Endodermal cell (in vitro differentiated cells): ENCODE results near the gene FOXP4. TPM values are rescaled to one million over a fixed set of nuclear protein-coding genes. Genes with fewer than 3 reads are reported as not detected.

ENCODE experiments used
- DNase-seq: peaks from one replicate; pipeline ENCODE4 v3.0.0-alpha.2; 2017
- H3K27ac ChIP-seq: 2 replicates; pipeline ENCODE4 v1.5.1; 2013; ENCODE audit warnings: mild to moderate bottlenecking, low read depth, low read length, moderate library complexity
- H3K27me3 ChIP-seq: 2 replicates; pipeline ENCODE4 v1.6.1; 2013; ENCODE audit warnings: mild to moderate bottlenecking, low read length, moderate library complexity; ENCODE audit not compliant: insufficient read depth, control insufficient read depth, poor library complexity, severe bottlenecking
- H3K36me3 ChIP-seq: 2 replicates; pipeline ENCODE4 v1.7.0; 2013; ENCODE audit warnings: mild to moderate bottlenecking, low read length, moderate library complexity; ENCODE audit not compliant: control insufficient read depth, insufficient read depth
- H3K4me1 ChIP-seq: one replicate; pipeline ENCODE4 v1.7.0; 2013; ENCODE audit warnings: low read length; ENCODE audit not compliant: control insufficient read depth, insufficient read depth
- H3K4me3 ChIP-seq: 2 replicates; pipeline ENCODE4 v1.5.1; 2013; ENCODE audit warnings: mild to moderate bottlenecking, low read length, moderate library complexity
- H3K9ac ChIP-seq: 2 replicates; pipeline ENCODE4 v1.6.1; 2013; ENCODE audit warnings: mild to moderate bottlenecking, low read length, moderate library complexity; ENCODE audit not compliant: poor library complexity, severe bottlenecking; ENCODE audit errors: extremely low read depth
- H3K9me3 ChIP-seq: 2 replicates; pipeline ENCODE4 v1.6.1; 2013; ENCODE audit warnings: mild to moderate bottlenecking, low read length, moderate library complexity; ENCODE audit not compliant: control insufficient read depth
- H3K27ac Mint-ChIP-seq: 2 replicates; pipeline ENCODE4 v1.8.0; 2020; ENCODE audit warnings: mixed read lengths
- H3K27me3 Mint-ChIP-seq: 2 replicates; pipeline ENCODE4 v1.8.0; 2021; ENCODE audit warnings: mild to moderate bottlenecking, mixed read lengths; ENCODE audit not compliant: insufficient read depth
- H3K36me3 Mint-ChIP-seq: 2 replicates; pipeline ENCODE4 v1.8.0; 2020; ENCODE audit warnings: low read depth, mixed read lengths
- H3K4me1 Mint-ChIP-seq: 2 replicates; pipeline ENCODE4 v1.8.0; 2020; ENCODE audit warnings: mixed read lengths
- H3K4me3 Mint-ChIP-seq: 2 replicates; pipeline ENCODE4 v1.8.0; 2020; ENCODE audit warnings: mild to moderate bottlenecking, moderate library complexity, mixed read lengths
- H3K9me3 Mint-ChIP-seq: 2 replicates; pipeline ENCODE4 v1.8.0; 2020; ENCODE audit warnings: mild to moderate bottlenecking, mixed read lengths
- CTCF ChIP-seq: fragments of 200-600 bp; sonication (generic); conservative IDR thresholded peaks from 2 replicates; pipeline ENCODE4 v1.5.0; 2021; ENCODE audit warnings: antibody characterized with exemption, mild to moderate bottlenecking
- WGBS, 2 experiments: methylation state at CpG; one replicate each; pipeline versions ENCODE4 v1.1.5 to v1.1.7; 2013; ENCODE audit warnings: missing lambda C conversion rate in 2 of 2, mixed read lengths in 1 of 2; ENCODE audit not compliant: insufficient coverage in 1 of 2, insufficient read length in 1 of 2; 5-methylcytosine and 5-hydroxymethylcytosine counted together
- total RNA-seq, 2 donors: library from RNA; stranded (reverse); fragmentation: NEBNext Ultra II Directional in 1 of 2; extraction: Animal tissue kit (Norgen Biotek cat#: 25700) in 1 of 2; gene quantifications; 2 replicates in 1 of 2; 3 replicates in 1 of 2; pipeline ENCODE4 v1.2.1, GENCODE V29; 2021

The FOXP4 gene
- total RNA-seq, 2 donors from 2014 or later, result 44.4 to 47.7 TPM

DNA sequence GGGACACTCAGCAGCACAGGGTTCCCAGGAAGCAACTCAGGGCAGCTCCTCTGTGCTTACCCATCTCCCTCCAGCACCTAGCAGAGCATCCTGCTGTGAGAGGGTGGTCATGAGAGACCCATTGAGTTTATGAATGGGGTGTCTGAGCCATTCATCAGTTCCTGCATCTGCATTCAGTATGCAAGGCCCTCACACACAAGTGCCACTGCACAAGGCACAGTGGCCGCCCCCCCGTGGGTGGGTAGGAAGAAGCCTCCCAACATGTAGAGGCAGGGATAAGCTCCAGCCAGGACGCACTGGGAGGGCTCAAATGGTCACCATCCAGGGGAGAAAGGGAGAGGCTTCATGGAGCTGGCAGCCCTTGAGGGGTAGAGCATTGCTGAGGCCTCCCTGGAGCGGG is 43.0 kb downstream of the FOXP4 start:
- WGBS, 2 experiments, result 90 to 92% methylated on average over 2 to 4 of the region's 4 CpGs
- H3K4me1 Mint-ChIP-seq, result peaks cover 22% of the 10 kb centered on the region
- H3K27me3 Mint-ChIP-seq, result no peaks in the 10 kb centered on the region

DNA sequence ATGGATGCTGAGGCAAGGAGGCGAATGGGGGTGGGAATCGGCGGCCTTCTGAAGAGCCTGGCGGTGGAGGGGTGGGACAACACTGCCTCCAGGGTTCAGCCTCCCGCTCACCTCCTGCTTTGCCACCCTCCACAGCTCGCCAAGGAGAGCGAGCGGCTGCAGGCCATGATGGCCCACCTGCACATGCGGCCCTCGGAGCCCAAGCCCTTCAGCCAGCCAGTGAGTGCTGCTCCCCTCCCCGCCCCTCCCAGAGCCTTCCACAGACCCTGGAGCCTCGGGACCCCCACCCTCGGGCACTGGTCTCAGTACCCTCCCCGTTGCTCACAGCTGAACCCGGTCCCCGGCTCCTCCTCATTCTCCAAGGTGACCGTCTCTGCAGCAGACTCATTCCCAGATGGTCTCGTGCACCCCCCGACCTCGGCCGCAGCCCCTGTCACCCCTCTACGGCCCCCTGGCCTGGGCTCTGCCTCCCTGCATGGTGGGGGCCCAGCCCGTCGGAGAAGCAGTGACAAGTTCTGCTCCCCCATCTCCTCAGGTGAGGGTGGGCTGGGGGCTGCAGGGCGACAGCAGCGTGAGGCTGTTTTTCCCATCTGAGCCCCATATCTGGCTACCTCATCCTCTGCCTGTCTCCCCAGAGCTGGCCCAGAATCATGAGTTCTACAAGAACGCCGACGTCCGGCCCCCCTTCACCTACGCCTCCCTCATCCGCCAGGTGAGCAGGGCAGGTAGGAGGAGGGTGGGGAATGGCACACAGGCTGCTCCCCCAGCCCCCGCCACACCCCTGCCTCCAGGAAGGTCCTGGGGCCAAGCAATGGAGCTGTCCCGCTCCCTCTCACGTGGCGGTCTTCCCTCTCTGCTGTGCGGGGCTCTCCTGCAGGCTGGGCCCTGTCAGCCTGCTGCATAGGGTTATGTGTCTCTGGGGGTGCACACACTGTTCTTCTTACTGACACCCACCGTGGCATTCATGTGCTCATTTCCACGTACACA is 43.7 kb downstream of the FOXP4 start:
- H3K4me1 Mint-ChIP-seq, result peaks cover 15% of the 10 kb centered on the region
- H3K27ac Mint-ChIP-seq, result no peak overlapping the region
- Histone ChIP-seq H3K9ac (no peak overlapping the region), H3K4me3 (no peak overlapping the region), H3K36me3 (peaks cover 67% of the 10 kb centered on the region), H3K9me3 (no peaks in the 10 kb centered on the region), H3K4me1 (no peaks in the 10 kb centered on the region), H3K27ac (no peak overlapping the region), H3K27me3 (no peaks in the 10 kb centered on the region)
- no peaks in the 10 kb centered on the region for H3K9me3 Mint-ChIP-seq
- no peak overlapping the region for H3K4me3 Mint-ChIP-seq
- H3K27me3 Mint-ChIP-seq, result no peaks in the 10 kb centered on the region
- 94 to 97% methylated on average over 15 to 39 of the region's 39 CpGs for WGBS, 2 experiments
- no peak for DNase-seq
- H3K36me3 Mint-ChIP-seq, result peaks cover 57% of the 10 kb centered on the region
- no peak for TF ChIP-seq CTCF

More for the DNA sequence above, 43.0 kb downstream of the FOXP4 start:
- H3K27me3 ChIP-seq, result no peaks in the 10 kb centered on the region
- H3K4me1 ChIP-seq, result no peaks in the 10 kb centered on the region
- no peak overlapping the region for H3K27ac ChIP-seq
- peaks cover 51% of the 10 kb centered on the region for H3K36me3 Mint-ChIP-seq
- H3K4me3 Mint-ChIP-seq, result no peak overlapping the region
- H3K27ac Mint-ChIP-seq, result no peak overlapping the region
- no peak overlapping the region for H3K9ac ChIP-seq
- no peaks in the 10 kb centered on the region for H3K9me3 ChIP-seq
- H3K9me3 Mint-ChIP-seq, result no peaks in the 10 kb centered on the region
- no peak overlapping the region for H3K4me3 ChIP-seq
- H3K36me3 ChIP-seq, result peaks cover 66% of the 10 kb centered on the region
- no peak for TF ChIP-seq CTCF
- DNase-seq, result no peak

GRCh38 chr6:41591122-41591521 is 44.9 kb downstream of the FOXP4 start:
- Mint-ChIP-seq H3K36me3 (peaks cover 57% of the 10 kb centered on the region), H3K4me3 (no peak overlapping the region), H3K4me1 (peaks cover 8% of the 10 kb centered on the region), H3K9me3 (no peaks in the 10 kb centered on the region), H3K27me3 (no peaks in the 10 kb centered on the region), H3K27ac (no peak overlapping the region)
- Histone ChIP-seq H3K9me3 (no peaks in the 10 kb centered on the region), H3K27me3 (no peaks in the 10 kb centered on the region), H3K9ac (no peak overlapping the region), H3K4me1 (no peaks in the 10 kb centered on the region), H3K27ac (no peak overlapping the region), H3K4me3 (no peak overlapping the region), H3K36me3 (peaks cover 70% of the 10 kb centered on the region)
- 92 to 94% methylated on average over 5 to 6 of the region's 6 CpGs for WGBS, 2 experiments
- no peak for DNase-seq
- TF ChIP-seq CTCF, result no peak
